Testis (tissue), 2 donors: ENCODE data around the gene BMP6.

Source experiments
- CTCF ChIP-seq, 3 experiments: fragments of 450-650 bp in 2 of 3; fragments of 200-600 bp in 1 of 3; sonication (generic) in 1 of 3; IDR thresholded peaks; one replicate each; pipeline ENCODE4 v1.5.1; 2016 to 2019; ENCODE audit warnings: antibody characterized with exemption in 3 of 3, mild to moderate bottlenecking in 2 of 3, moderate library complexity in 1 of 3
- POLR2A ChIP-seq: fragments of 450-650 bp; IDR thresholded peaks from one replicate; pipeline ENCODE4 v1.6.1; 2017; ENCODE audit warnings: antibody characterized with exemption, mild to moderate bottlenecking, moderate library complexity

DNA sequence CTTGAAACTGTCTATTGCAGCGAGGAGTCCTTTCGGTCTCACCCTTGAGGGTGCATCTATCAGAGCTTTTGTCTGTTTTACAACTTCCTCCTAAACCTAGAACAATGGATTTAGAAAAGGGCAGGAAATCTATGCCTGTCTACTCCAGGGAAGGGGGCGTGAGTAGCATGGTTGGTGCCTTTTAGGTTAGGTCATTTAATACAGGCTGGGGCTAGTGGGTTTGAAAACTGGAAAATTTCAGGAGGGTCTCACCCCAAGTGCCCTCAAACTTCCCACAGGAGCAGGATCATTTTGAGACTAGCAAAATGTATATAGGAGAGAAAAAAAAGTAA, 33.5 kb upstream of the BMP6 start:
- TF ChIP-seq POLR2A, result no peak
- TF ChIP-seq CTCF (IDR thresholded peaks at IDR 0.05), result no peak
